Amniotic epithelial cell (primary cell): Measurements from ENCODE around the gene CTNND1.
"Not testable (repeated sequence)": the region's sequence is repeated elsewhere in the genome, so short reads cannot be mapped to it uniquely, and the experiment has no call there.

Source experiments
- DNase-seq: peaks from one replicate; pipeline ENCODE4 v3.0.0-alpha.2; 2010; ENCODE audit warnings: low read depth

Gene CTNND1

GRCh38 chr11:57761301-57762234 lies at the start of gene CTNND1:
Gene CTNND1 (plus strand): TSS chr11:57761802. CDS start chr11:57791479, 29,677 bp downstream.
- DNase-seq = peak; percentile 98

- DNase-seq = peak; percentile 100
Observed at GRCh38 chr11:57712256-57713150, 49.1 kb upstream of the CTNND1 start, which contains the start of gene TMX2. Gene TMX2 (plus strand): TSS chr11:57712593. CDS start chr11:57712619, 26 bp downstream.

GRCh38 chr11:57713835-57714234 lies 47.8 kb upstream of the CTNND1 start:
- DNase-seq = no peak

GRCh38 chr11:57716726-57717125 lies 44.9 kb upstream of the CTNND1 start:
- DNase-seq = not testable (repeated sequence)

GRCh38 chr11:57727185-57727584 lies 34.4 kb upstream of the CTNND1 start:
- no peak for DNase-seq

- DNase-seq = no peak
Observed at GRCh38 chr11:57728829-57729228, 32.8 kb upstream of the CTNND1 start.

GRCh38 chr11:57729479-57729878 lies 32.1 kb upstream of the CTNND1 start:
- DNase-seq = no peak

- no peak for DNase-seq
Observed at GRCh38 chr11:57732661-57733060, 28.9 kb upstream of the CTNND1 start.

GRCh38 chr11:57735619-57736298 lies 25.8 kb upstream of the CTNND1 start:
- no peak for DNase-seq

- peak; percentile 97 for DNase-seq
Observed at GRCh38 chr11:57741132-57742086, 20.2 kb upstream of the CTNND1 start, which contains the start of gene SELENOH. Gene SELENOH (plus strand): TSS chr11:57741491. CDS start chr11:57741596, 105 bp downstream.

GRCh38 chr11:57742087-57742452 lies 19.5 kb upstream of the CTNND1 start:
- DNase-seq = no peak

GRCh38 chr11:57744357-57744756 lies 17.2 kb upstream of the CTNND1 start:
- DNase-seq = no peak

GRCh38 chr11:57745206-57745605 lies 16.4 kb upstream of the CTNND1 start:
- DNase-seq = no peak

GRCh38 chr11:57746920-57747319 lies 14.7 kb upstream of the CTNND1 start:
- DNase-seq = no peak

- DNase-seq = no peak
Observed at GRCh38 chr11:57751176-57751575, 10.4 kb upstream of the CTNND1 start.

- DNase-seq = peak; percentile 66
Observed at GRCh38 chr11:57751676-57752253, 9.8 kb upstream of the CTNND1 start, which contains the start of gene BTBD18. Gene BTBD18 (minus strand): TSS chr11:57751819. CDS start chr11:57751188, 631 bp downstream.

- no peak for DNase-seq
Observed at GRCh38 chr11:57752954-57753353, 8.6 kb upstream of the CTNND1 start.

GRCh38 chr11:57758174-57758573 lies 3.4 kb upstream of the CTNND1 start:
- no peak for DNase-seq

GRCh38 chr11:57762235-57762861 lies 746 bp downstream of the CTNND1 start:
- DNase-seq = no peak

- peak; percentile 55 for DNase-seq
Observed at GRCh38 chr11:57763568-57763967, 2.0 kb downstream of the CTNND1 start.
